Measurements from ENCODE around the gene ACP6.
A peak's percentile ranks its signal among the peaks of the same experiment; 100 is the strongest.

Gene ACP6

DNA sequence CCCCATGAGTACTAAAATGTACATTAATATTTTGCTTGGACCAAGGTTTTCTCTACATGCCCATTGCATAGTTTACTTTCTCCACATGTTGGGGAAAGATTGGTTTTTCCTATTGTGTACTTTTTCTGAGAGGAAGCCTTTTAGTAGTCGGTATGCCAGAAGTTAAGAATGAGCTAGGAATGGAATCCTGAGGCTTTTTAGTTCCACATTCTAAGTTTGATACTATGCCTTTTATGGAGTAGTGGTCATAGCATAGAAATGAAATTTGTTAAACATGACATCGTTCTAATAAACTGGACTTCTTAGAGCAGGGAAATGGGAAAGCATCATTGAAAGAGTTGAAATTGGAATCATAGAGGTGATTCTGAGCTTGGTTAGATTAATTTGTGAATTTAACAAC is 64.7 kb downstream of the ACP6 start:
- H3K4me3 ChIP-seq (ENCODE audit: low read depth in 1 of 2, low read length in 2 of 2) = no peak overlapping the region
- no peak for TF ChIP-seq EZH2 (IDR thresholded peaks at IDR 0.05; ENCODE audit: borderline replicate concordance, low read depth, low read length, severe bottlenecking)
- no peak for TF ChIP-seq CTCF (IDR thresholded peaks at IDR 0.05; ENCODE audit: borderline replicate concordance, extremely low read depth, low read length, poor library complexity, severe bottlenecking)
- H3K27me3 ChIP-seq (ENCODE audit: insufficient read depth, low read length, poor library complexity) = no peaks in the 10 kb centered on the region
- no peak overlapping the region for H3K9ac ChIP-seq (ENCODE audit: low read depth, low read length)
- peaks cover 29% of the 10 kb centered on the region for H3K36me3 ChIP-seq (ENCODE audit: insufficient read depth, low read length)
- no peak overlapping the region for H2AFZ ChIP-seq (ENCODE audit: low read depth, low read length)
- peaks cover 10% of the 10 kb centered on the region for H3K4me1 ChIP-seq (ENCODE audit: insufficient read depth, low read length)
- H4K20me1 ChIP-seq (ENCODE audit: insufficient read depth, low read length) = no peaks in the 10 kb centered on the region
- H3K4me2 ChIP-seq (ENCODE audit: insufficient read depth, low read length) = no peak overlapping the region
- no peak overlapping the region for H3K27ac ChIP-seq (ENCODE audit: low read length)
- H3K79me2 ChIP-seq (ENCODE audit: insufficient read depth, low read length) = peaks cover 15% of the 10 kb centered on the region
- H3K9me3 ChIP-seq (ENCODE audit: insufficient read depth, low read length, severe bottlenecking) = no peaks in the 10 kb centered on the region
- DNase-seq = no peak
- ATAC-seq (ENCODE audit: insufficient read depth, low read depth) = no peak

DNA sequence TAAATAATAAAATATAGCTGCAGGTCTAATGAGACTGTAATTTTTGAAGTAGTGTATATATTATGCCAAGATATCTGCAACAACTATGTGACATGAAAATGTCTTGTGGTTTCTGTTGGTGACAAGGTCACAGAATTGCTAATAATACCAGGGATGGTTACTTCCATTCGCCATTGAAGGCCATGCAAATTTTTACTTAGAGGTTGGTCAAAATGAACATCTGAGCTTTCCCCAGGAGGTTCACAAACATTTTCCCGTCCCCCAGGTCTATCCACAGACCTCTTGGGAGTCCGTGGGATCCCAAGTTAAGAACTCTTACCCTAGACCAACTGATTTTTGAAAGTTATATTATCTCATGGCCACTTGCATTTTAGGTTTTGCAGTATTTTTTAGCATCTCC is 66.3 kb downstream of the ACP6 start:
- no peak overlapping the region for H2AFZ ChIP-seq (ENCODE audit: low read depth, low read length)
- peaks cover 3% of the 10 kb centered on the region for H3K27me3 ChIP-seq (ENCODE audit: insufficient read depth, low read length, poor library complexity)
- H3K79me2 ChIP-seq (ENCODE audit: insufficient read depth, low read length) = peaks cover 17% of the 10 kb centered on the region
- ATAC-seq (ENCODE audit: insufficient read depth, low read depth) = no peak
- no peaks in the 10 kb centered on the region for H4K20me1 ChIP-seq (ENCODE audit: insufficient read depth, low read length)
- H3K27ac ChIP-seq (ENCODE audit: low read length) = no peak overlapping the region
- H3K4me2 ChIP-seq (ENCODE audit: insufficient read depth, low read length) = no peak overlapping the region
- peaks cover 22% of the 10 kb centered on the region for H3K36me3 ChIP-seq (ENCODE audit: insufficient read depth, low read length)
- H3K9ac ChIP-seq (ENCODE audit: low read depth, low read length) = no peak overlapping the region
- peaks cover 16% of the 10 kb centered on the region for H3K4me1 ChIP-seq (ENCODE audit: insufficient read depth, low read length)
- TF ChIP-seq EZH2 (IDR thresholded peaks at IDR 0.05; ENCODE audit: borderline replicate concordance, low read depth, low read length, severe bottlenecking) (no peak), CTCF (IDR thresholded peaks at IDR 0.05; ENCODE audit: borderline replicate concordance, extremely low read depth, low read length, poor library complexity, severe bottlenecking) (no peak)
- no peak for DNase-seq
- no peaks in the 10 kb centered on the region for H3K9me3 ChIP-seq (ENCODE audit: insufficient read depth, low read length, severe bottlenecking)
- H3K4me3 ChIP-seq (ENCODE audit: low read depth in 1 of 2, low read length in 2 of 2) = no peak overlapping the region

- Histone ChIP-seq H3K9ac (ENCODE audit: low read depth, low read length) (peak overlapping the region; percentile 61), H3K4me1 (ENCODE audit: insufficient read depth, low read length) (peaks cover 24% of the 10 kb centered on the region), H3K27me3 (ENCODE audit: insufficient read depth, low read length, poor library complexity) (peaks cover 25% of the 10 kb centered on the region), H4K20me1 (ENCODE audit: insufficient read depth, low read length) (no peaks in the 10 kb centered on the region), H3K4me2 (ENCODE audit: insufficient read depth, low read length) (peak overlapping the region; percentile 80), H3K27ac (ENCODE audit: low read length) (peak overlapping the region; percentile 75), H3K36me3 (ENCODE audit: insufficient read depth, low read length) (0 out of 2 replicates have a peak, but pooled peaks cover 4% of the 10 kb centered on the region), H3K4me3 (ENCODE audit: low read depth in 1 of 2, low read length in 2 of 2) (peak overlapping the region; percentile 58 to 85; a peak in 3 of 4 replicates), H2AFZ (ENCODE audit: low read depth, low read length) (peak overlapping the region; percentile 75), H3K79me2 (ENCODE audit: insufficient read depth, low read length) (peaks cover 17% of the 10 kb centered on the region), H3K9me3 (ENCODE audit: insufficient read depth, low read length, severe bottlenecking) (no peaks in the 10 kb centered on the region)
- peak; percentile 53 for TF ChIP-seq CTCF (IDR thresholded peaks at IDR 0.05; ENCODE audit: borderline replicate concordance, extremely low read depth, low read length, poor library complexity, severe bottlenecking)
- TF ChIP-seq EZH2 (IDR thresholded peaks at IDR 0.05; ENCODE audit: borderline replicate concordance, low read depth, low read length, severe bottlenecking) = no peak
- DNase-seq (no peak), ATAC-seq (ENCODE audit: insufficient read depth, low read depth) (peak; percentile 1; the same call in 1 of the 3 replicates)
These were observed 69.9 kb downstream of the ACP6 start for GRCh38 chr1:147600119-147601111.

Measured in DND-41 (cell line).